RPMI8226 (cell line): ENCODE results near the gene ARHGEF2.
A peak's percentile ranks its signal among the peaks of the same experiment; 100 is the strongest.
"Not testable (repeated sequence)": the region's sequence is repeated elsewhere in the genome, so short reads cannot be mapped to it uniquely, and the experiment has no call there.

Experiments
- DNase-seq: peaks from one replicate; pipeline ENCODE4 v3.0.0-alpha.2; 2015

Gene ARHGEF2

GRCh38 chr1:155940993-155941844, 37.1 kb downstream of the ARHGEF2 start, which contains the start of gene RXFP4:
RXFP4 (plus strand) TSS chr1:155941638; CDS start chr1:155941710, 72 bp downstream.
- DNase-seq = peak; percentile 46

- peak; percentile 68 for DNase-seq
Observed at GRCh38 chr1:155940482-155940992, 37.8 kb downstream of the ARHGEF2 start.

GRCh38 chr1:155938220-155938627, 40.1 kb downstream of the ARHGEF2 start:
- DNase-seq = peak; percentile 76

- DNase-seq = peak; percentile 32
Observed at GRCh38 chr1:155934936-155935590, 43.3 kb downstream of the ARHGEF2 start.

GRCh38 chr1:155934097-155934935, 44.0 kb downstream of the ARHGEF2 start, which contains the start of gene KHDC4:
KHDC4 (minus strand) TSS chr1:155934413; CDS start chr1:155934373, 40 bp downstream.
- peak; percentile 99 for DNase-seq

GRCh38 chr1:155933591-155934096, 44.7 kb downstream of the ARHGEF2 start:
- DNase-seq = peak; percentile 15

GRCh38 chr1:155932487-155932886, 45.9 kb downstream of the ARHGEF2 start:
- DNase-seq = no peak

GRCh38 chr1:155932081-155932480, 46.3 kb downstream of the ARHGEF2 start:
- DNase-seq = no peak

- no peak for DNase-seq
Observed at GRCh38 chr1:155931332-155932038, 46.9 kb downstream of the ARHGEF2 start.

- DNase-seq = not testable (repeated sequence)
Observed at GRCh38 chr1:155930725-155931124, 47.6 kb downstream of the ARHGEF2 start.

- no peak for DNase-seq
Observed at GRCh38 chr1:155929057-155929456, 49.3 kb downstream of the ARHGEF2 start.

- DNase-seq = no peak
Observed at GRCh38 chr1:155925506-155925905, 52.8 kb downstream of the ARHGEF2 start.

- no peak for DNase-seq
Observed at GRCh38 chr1:155920717-155921116, 57.6 kb downstream of the ARHGEF2 start.

- DNase-seq = no peak
Observed at GRCh38 chr1:155919801-155920200, 58.5 kb downstream of the ARHGEF2 start.

- DNase-seq = no peak
Observed at GRCh38 chr1:155918660-155919059, 59.7 kb downstream of the ARHGEF2 start.

- no peak for DNase-seq
Observed at GRCh38 chr1:155913969-155914757, 64.2 kb downstream of the ARHGEF2 start.

- DNase-seq = no peak
Observed at GRCh38 chr1:155912056-155912536, 66.3 kb downstream of the ARHGEF2 start.

GRCh38 chr1:155911156-155912055, 66.9 kb downstream of the ARHGEF2 start, which contains the start of gene RIT1:
RIT1 (minus strand) TSS chr1:155911349; CDS start chr1:155910761, 588 bp downstream.
- peak; percentile 94 for DNase-seq

GRCh38 chr1:155910621-155911121, 67.7 kb downstream of the ARHGEF2 start:
- peak; percentile 39 for DNase-seq
